Fibroblast of pulmonary artery (primary cell): ENCODE data around the gene F12.

Experiments used
- DNase-seq: peaks from one replicate; pipeline ENCODE4 v3.0.0-alpha.2; 2010; ENCODE audit warnings: low read depth
- H3K4me3 ChIP-seq: replicated peaks from 2 replicates; pipeline ENCODE4 v1.5.1; 2011; ENCODE audit warnings: low read depth, mild to moderate bottlenecking, control low read depth, low read length, moderate library complexity
- CTCF ChIP-seq: IDR thresholded peaks from 2 replicates; pipeline ENCODE4 v1.5.1; 2011; ENCODE audit warnings: mild to moderate bottlenecking, control low read depth, low read length, inconsistent platforms; ENCODE audit errors: missing control alignments

F12 gene

DNA sequence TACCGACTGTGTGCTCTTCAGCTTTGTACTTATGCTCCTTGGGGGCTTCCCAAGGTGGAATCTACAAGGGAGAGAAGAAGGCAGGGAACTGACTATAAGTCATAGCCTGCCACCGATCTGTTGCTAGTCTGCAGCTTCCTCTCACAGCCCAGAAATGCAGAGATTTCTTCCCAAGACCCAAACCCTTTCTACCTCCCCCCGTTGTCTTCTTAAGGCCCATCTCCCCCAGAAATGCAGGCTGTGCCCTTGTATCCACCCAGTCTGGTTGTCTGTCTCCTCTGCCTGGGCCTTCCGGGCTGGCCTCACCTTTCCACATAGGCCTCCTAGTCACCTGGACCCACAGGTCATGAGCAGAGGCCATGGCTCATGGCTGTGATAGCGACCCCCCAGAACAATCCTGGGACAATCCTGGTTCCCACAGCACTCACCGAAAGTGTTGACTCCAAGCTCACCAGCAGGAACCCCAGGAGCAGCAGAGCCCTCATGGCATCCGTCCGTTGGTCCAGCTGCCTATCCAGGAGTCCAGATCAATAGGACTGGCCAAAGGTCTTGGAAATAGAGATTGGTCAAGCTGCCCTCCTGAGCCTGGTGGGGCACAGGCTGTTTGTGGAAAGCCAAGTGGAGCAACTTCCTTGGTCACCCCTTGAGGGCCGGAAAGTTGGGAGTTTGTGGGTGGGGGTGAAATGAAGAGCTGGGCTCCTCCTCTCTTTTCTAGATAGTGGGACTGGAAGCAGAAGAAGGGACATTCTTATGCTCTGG is at the start of gene F12:
Gene F12, minus strand, starts transcription at position 522 of the 759 bp plus-strand sequence. Its CDS starts 37 bp downstream, at position 485.
- DNase-seq = no peak
- TF ChIP-seq CTCF = no peak
- H3K4me3 ChIP-seq = no peak within 1 kb of the TSS

GRCh38 chr5:177458912-177459350 is 49.6 kb upstream of the F12 start:
- DNase-seq = no peak
- no peak for TF ChIP-seq CTCF
- no peak overlapping the region for H3K4me3 ChIP-seq

GRCh38 chr5:177457852-177458681 is 48.7 kb upstream of the F12 start:
- DNase-seq = no peak
- no peak for TF ChIP-seq CTCF
- no peak overlapping the region for H3K4me3 ChIP-seq

DNA sequence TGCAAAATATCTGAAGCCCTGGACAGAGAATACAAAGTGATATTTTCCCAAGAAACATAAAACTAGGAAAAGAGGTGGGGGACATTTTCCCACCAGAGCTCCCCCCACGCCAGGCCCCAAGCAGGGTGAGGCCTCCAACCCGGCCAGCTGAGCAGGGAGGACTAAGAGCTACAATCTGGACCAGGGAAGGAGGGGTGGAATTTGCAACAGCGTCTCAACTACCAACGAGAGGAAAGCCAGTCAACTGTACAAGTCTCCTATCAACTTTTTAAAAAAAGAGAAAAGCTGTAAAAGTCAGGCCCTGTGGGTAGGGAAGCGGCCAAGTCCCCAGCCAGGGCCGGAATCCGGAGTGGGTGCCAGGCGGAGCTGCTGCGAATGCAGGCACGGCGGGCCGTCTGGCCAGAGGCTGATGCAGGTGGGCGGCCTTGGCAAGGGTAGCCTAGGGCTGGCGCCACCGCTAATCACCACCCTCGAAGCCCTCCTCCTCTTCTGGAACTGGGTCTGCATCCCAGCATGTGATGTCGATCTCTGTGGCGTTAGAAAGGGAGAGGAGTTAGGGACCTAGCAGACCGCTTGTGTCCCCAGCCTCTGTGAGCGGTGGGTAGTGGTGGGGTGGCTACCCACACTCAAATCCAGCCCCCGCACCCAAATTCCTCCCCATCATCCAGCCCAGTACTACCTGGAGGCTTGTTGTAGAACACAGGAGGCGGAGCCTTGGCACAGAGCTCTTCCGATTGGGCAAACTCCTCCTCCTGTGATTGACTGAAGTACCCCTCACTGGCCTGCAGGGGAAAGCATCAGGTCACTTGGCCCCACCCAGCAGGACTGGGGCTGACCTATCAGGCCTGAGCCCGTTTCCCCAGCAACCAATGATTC is 47.9 kb upstream of the F12 start:
- TF ChIP-seq CTCF = peak; percentile 63
- no peak overlapping the region for H3K4me3 ChIP-seq
- peak; percentile 97 for DNase-seq

- H3K4me3 ChIP-seq = no peak overlapping the region
- TF ChIP-seq CTCF = no peak
- DNase-seq = no peak
These were observed 47.2 kb upstream of the F12 start for GRCh38 chr5:177456591-177456964.
